Suprapubic skin (tissue), 4 donors: Measurements from ENCODE around the gene PIGK.
"Not testable (repeated sequence)": the region's sequence is repeated elsewhere in the genome, so short reads cannot be mapped to it uniquely, and the experiment has no call there.

ENCODE experiments used
- CTCF ChIP-seq, 2 donors: fragments of 200-600 bp in 1 of 2; fragments of 450-650 bp in 1 of 2; sonication (generic) in 1 of 2; IDR thresholded peaks; one replicate each; pipeline ENCODE4 v1.5.1; 2016 to 2019; ENCODE audit warnings: antibody characterized with exemption in 2 of 2, mild to moderate bottlenecking in 1 of 2, moderate library complexity in 1 of 2
- EP300 ChIP-seq: sonication (generic); formaldehyde crosslinking; IDR thresholded peaks from one replicate; pipeline ENCODE4 v1.6.1; 2017; ENCODE audit warnings: antibody characterized with exemption
- POLR2A ChIP-seq, 2 donors: fragments of 450-650 bp; IDR thresholded peaks; one replicate each; pipeline ENCODE4 v1.6.1; 2017; ENCODE audit warnings: antibody characterized with exemption in 2 of 2, mild to moderate bottlenecking in 2 of 2, moderate library complexity in 2 of 2
- POLR2AphosphoS5 ChIP-seq, 3 donors: sonication (generic); formaldehyde crosslinking; IDR thresholded peaks; one replicate each; pipeline ENCODE4 v1.6.1; 2017; ENCODE audit warnings: antibody characterized with exemption in 3 of 3

- TF ChIP-seq CTCF (IDR thresholded peaks at IDR 0.05); POLR2A (IDR thresholded peaks at IDR 0.05); POLR2AphosphoS5 (IDR thresholded peaks at IDR 0.05); EP300: not testable (repeated sequence)
Measured at GRCh38 chr1:77159706-77160105, 59.5 kb downstream of the PIGK start.
